SKM-1 treated with dmso at 0.1 percent for 144 hours (cell line): ENCODE results near the gene PRDX2.

ENCODE experiments used
- DNase-seq: peaks from one replicate; lab custom pipeline; 2025; ENCODE audit not compliant: unreplicated experiment; lab: John Stamatoyannopoulos, UW

Gene PRDX2

GRCh38 chr19:12782424-12783290 lies 18.9 kb downstream of the PRDX2 start:
- no peak for DNase-seq

- no peak for DNase-seq
Observed at GRCh38 chr19:12782174-12782423, 19.5 kb downstream of the PRDX2 start.

- DNase-seq: no peak
Observed at GRCh38 chr19:12779162-12779993, 22.2 kb downstream of the PRDX2 start.

GRCh38 chr19:12778905-12779161 lies 22.8 kb downstream of the PRDX2 start:
- no peak for DNase-seq

GRCh38 chr19:12778017-12778904 lies 23.3 kb downstream of the PRDX2 start:
- no peak for DNase-seq

- DNase-seq: peak; percentile 63
Observed at GRCh38 chr19:12777217-12778016, 24.2 kb downstream of the PRDX2 start.

- DNase-seq: no peak
Observed at GRCh38 chr19:12774588-12775555, 26.7 kb downstream of the PRDX2 start, which contains the start of gene HOOK2. Gene HOOK2 (minus strand): TSS chr19:12775552. CDS start chr19:12775449, 103 bp downstream.

- no peak for DNase-seq
Observed at GRCh38 chr19:12773571-12773970, 28.0 kb downstream of the PRDX2 start.

GRCh38 chr19:12772323-12772722 lies 29.3 kb downstream of the PRDX2 start:
- no peak for DNase-seq

- DNase-seq: no peak
Observed at GRCh38 chr19:12770922-12771321, 30.7 kb downstream of the PRDX2 start.

- DNase-seq: no peak
Observed at GRCh38 chr19:12769689-12770088, 31.9 kb downstream of the PRDX2 start.

- DNase-seq: no peak
Observed at GRCh38 chr19:12767666-12768065, 33.9 kb downstream of the PRDX2 start.

GRCh38 chr19:12767150-12767549 lies 34.5 kb downstream of the PRDX2 start:
- no peak for DNase-seq

- DNase-seq: peak; percentile 81
Observed at GRCh38 chr19:12766051-12766521, 35.5 kb downstream of the PRDX2 start.

- DNase-seq: no peak
Observed at GRCh38 chr19:12764698-12765097, 36.9 kb downstream of the PRDX2 start.

- DNase-seq: no peak
Observed at GRCh38 chr19:12763100-12763499, 38.5 kb downstream of the PRDX2 start.

GRCh38 chr19:12759686-12760085 lies 41.9 kb downstream of the PRDX2 start:
- DNase-seq: no peak

- DNase-seq: peak; percentile 59
Observed at GRCh38 chr19:12757544-12758274, 43.9 kb downstream of the PRDX2 start.
